Suprapubic skin (tissue), 4 donors: Measurements from ENCODE around the gene TOMM40L. TPM values are rescaled to one million over a fixed set of nuclear protein-coding genes. Genes with fewer than 3 reads are reported as not detected.

Source experiments
- DNase-seq, 2 donors: peaks; one replicate each; pipeline ENCODE4 v3.0.0-alpha.2; 2019; ENCODE audit warnings: low spot score in 2 of 2
- H3K27ac ChIP-seq: fragments of 200-600 bp; sonication (generic); one replicate; pipeline ENCODE4 v1.5.1; 2019
- H3K27me3 ChIP-seq: fragments of 200-600 bp; sonication (generic); one replicate; pipeline ENCODE4 v1.5.1; 2019
- H3K36me3 ChIP-seq: fragments of 200-600 bp; sonication (generic); one replicate; pipeline ENCODE4 v1.5.1; 2019
- H3K4me1 ChIP-seq: fragments of 200-600 bp; sonication (generic); one replicate; pipeline ENCODE4 v1.5.1; 2019
- H3K4me3 ChIP-seq: fragments of 200-600 bp; sonication (generic); one replicate; pipeline ENCODE4 v1.5.1; 2019; ENCODE audit warnings: mild to moderate bottlenecking
- H3K9me3 ChIP-seq: fragments of 200-600 bp; sonication (generic); one replicate; pipeline ENCODE4 v1.5.1; 2019
- EP300 ChIP-seq: sonication (generic); formaldehyde crosslinking; IDR thresholded peaks from one replicate; pipeline ENCODE4 v1.6.1; 2017; ENCODE audit warnings: antibody characterized with exemption
- POLR2A ChIP-seq, 2 donors: fragments of 450-650 bp; IDR thresholded peaks; one replicate each; pipeline ENCODE4 v1.6.1; 2017; ENCODE audit warnings: antibody characterized with exemption in 2 of 2, mild to moderate bottlenecking in 2 of 2, moderate library complexity in 2 of 2
- POLR2AphosphoS5 ChIP-seq, 3 donors: sonication (generic); formaldehyde crosslinking; IDR thresholded peaks; one replicate each; pipeline ENCODE4 v1.6.1; 2017; ENCODE audit warnings: antibody characterized with exemption in 3 of 3
- WGBS: methylation state at CpG from one replicate; pipeline ENCODE4 v1.1.5; 2018; 5-methylcytosine and 5-hydroxymethylcytosine counted together
- total RNA-seq, 4 donors: library from RNA; depleted of rRNA; stranded (reverse); fragments of >200 nt; gene quantifications; one replicate each; pipeline ENCODE4 v1.1.0, GENCODE V29; 2016
- TF ChIP-seq, protein P1 (sequence below), 2 donors: fragments of 200-600 bp in 1 of 2; fragments of 450-650 bp in 1 of 2; sonication (generic) in 1 of 2; IDR thresholded peaks; one replicate each; pipeline ENCODE4 v1.5.1; 2016 to 2019; ENCODE audit warnings: antibody characterized with exemption in 2 of 2, mild to moderate bottlenecking in 1 of 2, moderate library complexity in 1 of 2

The TOMM40L gene
- total RNA-seq, 4 donors from 2014 or later = 6.7 to 21.0 (median 8.7) TPM

DNA sequence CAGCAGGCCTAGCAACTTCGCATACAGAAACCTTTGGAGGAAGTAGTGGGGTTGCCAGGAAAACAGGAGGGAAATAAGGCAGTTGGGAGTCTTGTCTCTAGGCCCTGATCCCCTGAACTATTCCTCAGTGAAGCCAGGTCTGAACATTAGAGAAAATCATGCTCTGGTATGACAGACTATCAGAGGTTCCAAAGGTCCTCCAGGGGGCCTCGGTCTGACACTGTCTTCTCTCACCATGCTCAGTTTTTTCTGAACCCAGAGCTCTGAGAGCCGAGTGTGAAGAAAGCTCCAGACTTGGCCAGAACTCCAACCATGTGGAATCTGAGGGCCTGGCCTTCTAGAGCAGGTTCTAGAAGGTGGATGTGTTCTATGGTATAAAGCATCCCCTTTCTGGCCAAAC, 4.0 kb downstream of the TOMM40L start:
- Histone ChIP-seq H3K4me1 (peaks cover 28% of the 10 kb centered on the region), H3K36me3 (peaks cover 35% of the 10 kb centered on the region), H3K9me3 (no peaks in the 10 kb centered on the region), H3K4me3 (no peak overlapping the region), H3K27ac (no peak overlapping the region), H3K27me3 (no peaks in the 10 kb centered on the region)
- TF ChIP-seq POLR2A (IDR thresholded peaks at IDR 0.05) (no peak), EP300 (no peak), POLR2AphosphoS5 (IDR thresholded peaks at IDR 0.05) (no peak)
- TF ChIP-seq, protein P1, sequence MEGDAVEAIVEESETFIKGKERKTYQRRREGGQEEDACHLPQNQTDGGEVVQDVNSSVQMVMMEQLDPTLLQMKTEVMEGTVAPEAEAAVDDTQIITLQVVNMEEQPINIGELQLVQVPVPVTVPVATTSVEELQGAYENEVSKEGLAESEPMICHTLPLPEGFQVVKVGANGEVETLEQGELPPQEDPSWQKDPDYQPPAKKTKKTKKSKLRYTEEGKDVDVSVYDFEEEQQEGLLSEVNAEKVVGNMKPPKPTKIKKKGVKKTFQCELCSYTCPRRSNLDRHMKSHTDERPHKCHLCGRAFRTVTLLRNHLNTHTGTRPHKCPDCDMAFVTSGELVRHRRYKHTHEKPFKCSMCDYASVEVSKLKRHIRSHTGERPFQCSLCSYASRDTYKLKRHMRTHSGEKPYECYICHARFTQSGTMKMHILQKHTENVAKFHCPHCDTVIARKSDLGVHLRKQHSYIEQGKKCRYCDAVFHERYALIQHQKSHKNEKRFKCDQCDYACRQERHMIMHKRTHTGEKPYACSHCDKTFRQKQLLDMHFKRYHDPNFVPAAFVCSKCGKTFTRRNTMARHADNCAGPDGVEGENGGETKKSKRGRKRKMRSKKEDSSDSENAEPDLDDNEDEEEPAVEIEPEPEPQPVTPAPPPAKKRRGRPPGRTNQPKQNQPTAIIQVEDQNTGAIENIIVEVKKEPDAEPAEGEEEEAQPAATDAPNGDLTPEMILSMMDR (IDR thresholded peaks at IDR 0.05) = no peak
- 73% methylated on average over 3 of the region's 3 CpGs for WGBS
- no peak for DNase-seq

DNA sequence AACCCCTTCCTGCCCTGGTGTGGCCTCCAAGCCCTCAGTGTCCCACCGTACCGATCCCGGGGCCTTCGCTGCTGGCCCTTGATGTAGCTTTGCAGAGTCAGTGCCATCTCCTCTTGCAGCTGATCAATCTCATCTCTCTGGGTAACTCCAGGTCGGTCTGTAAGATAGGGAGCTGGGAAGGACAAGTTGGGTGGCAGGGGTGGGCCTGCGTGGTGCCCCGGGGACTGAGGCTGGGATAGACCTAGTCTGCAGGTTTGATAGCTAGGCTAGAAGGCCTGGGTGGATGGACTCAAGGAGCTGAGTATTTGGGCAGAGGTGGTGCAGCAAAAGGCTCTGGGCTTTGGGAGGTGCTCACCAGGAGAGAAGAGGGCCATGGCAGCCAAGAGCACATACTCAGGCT, 4.9 kb downstream of the TOMM40L start:
- no peaks in the 10 kb centered on the region for H3K9me3 ChIP-seq
- 97% methylated on average over 7 of the region's 7 CpGs for WGBS
- peaks cover 35% of the 10 kb centered on the region for H3K36me3 ChIP-seq
- TF ChIP-seq EP300 (no peak), POLR2AphosphoS5 (IDR thresholded peaks at IDR 0.05) (no peak), POLR2A (IDR thresholded peaks at IDR 0.05) (no peak)
- TF ChIP-seq, protein P1 (IDR thresholded peaks at IDR 0.05) = no peak
- H3K27me3 ChIP-seq = no peaks in the 10 kb centered on the region
- peaks cover 22% of the 10 kb centered on the region for H3K4me1 ChIP-seq
- DNase-seq = no peak
- no peak overlapping the region for H3K4me3 ChIP-seq
- no peak overlapping the region for H3K27ac ChIP-seq

DNA sequence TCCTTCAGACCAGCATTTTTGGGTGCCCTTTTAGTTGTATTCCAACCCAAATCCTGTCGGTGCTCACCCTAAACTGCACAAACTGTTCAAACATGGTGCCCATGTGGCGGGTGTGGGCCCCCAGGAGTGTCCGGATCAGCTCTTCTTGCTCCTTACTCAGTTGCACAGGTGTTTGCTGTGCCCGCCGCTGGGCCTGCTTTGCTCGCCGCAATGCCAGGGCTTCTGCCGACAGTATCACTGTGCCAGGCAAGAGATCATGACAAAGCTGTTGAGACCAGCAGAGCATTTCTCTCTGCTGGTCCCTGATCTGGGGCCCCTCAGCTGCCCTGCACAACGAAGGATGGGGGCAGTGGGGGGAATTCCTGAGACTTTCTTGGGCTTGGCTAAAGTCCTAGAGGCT, 7.2 kb downstream of the TOMM40L start:
- H3K27ac ChIP-seq = no peak overlapping the region
- peaks cover 2% of the 10 kb centered on the region for H3K4me1 ChIP-seq
- no peaks in the 10 kb centered on the region for H3K9me3 ChIP-seq
- no peak for DNase-seq
- 77% methylated on average over 6 of the region's 9 CpGs for WGBS
- no peak overlapping the region for H3K4me3 ChIP-seq
- no peaks in the 10 kb centered on the region for H3K27me3 ChIP-seq
- peaks cover 34% of the 10 kb centered on the region for H3K36me3 ChIP-seq
- TF ChIP-seq, protein P1 (IDR thresholded peaks at IDR 0.05) = no peak
- TF ChIP-seq POLR2AphosphoS5 (IDR thresholded peaks at IDR 0.05) (no peak), EP300 (no peak), POLR2A (IDR thresholded peaks at IDR 0.05) (no peak)

DNA sequence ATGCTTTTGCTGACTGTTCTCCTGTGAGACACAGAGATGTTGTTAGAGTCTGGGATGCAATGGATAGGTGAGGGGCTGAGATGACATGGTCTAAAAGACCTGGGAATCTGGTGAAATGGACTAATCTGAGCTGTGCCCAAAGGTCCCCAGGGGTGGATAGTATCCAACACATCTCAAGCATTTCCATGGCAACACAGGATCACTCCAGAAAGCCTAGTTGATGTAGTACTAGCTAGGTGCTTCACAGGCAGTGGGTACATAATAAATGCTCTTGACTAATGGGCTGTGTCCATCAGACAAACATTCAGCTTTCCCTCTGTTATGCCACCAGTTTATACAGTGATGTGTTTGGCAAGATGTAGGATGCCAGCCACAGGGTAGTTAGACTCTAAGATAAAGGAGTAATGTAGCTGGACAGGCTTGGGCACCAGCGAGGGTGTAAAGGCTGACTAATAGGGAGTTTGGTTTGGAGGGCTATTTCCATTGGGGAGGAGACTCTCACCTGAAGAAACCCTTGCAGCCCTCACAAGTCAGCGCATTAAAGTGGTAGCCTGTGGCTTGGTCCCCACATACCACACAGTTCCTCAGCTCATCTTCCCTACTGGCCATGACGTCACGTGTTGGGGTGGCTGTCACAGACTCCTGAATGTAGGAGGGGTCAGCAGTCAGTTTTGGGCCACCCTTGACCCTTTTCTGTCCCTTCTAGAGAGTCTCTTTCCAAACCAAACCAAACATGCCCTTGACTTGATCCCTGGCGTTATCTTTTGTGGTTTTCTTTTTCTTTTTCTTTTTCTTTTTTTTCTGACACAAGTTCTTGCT, 10.3 kb downstream of the TOMM40L start:
- 84% methylated on average over 5 of the region's 5 CpGs for WGBS
- no peak for DNase-seq
- H3K9me3 ChIP-seq = no peaks in the 10 kb centered on the region

DNA sequence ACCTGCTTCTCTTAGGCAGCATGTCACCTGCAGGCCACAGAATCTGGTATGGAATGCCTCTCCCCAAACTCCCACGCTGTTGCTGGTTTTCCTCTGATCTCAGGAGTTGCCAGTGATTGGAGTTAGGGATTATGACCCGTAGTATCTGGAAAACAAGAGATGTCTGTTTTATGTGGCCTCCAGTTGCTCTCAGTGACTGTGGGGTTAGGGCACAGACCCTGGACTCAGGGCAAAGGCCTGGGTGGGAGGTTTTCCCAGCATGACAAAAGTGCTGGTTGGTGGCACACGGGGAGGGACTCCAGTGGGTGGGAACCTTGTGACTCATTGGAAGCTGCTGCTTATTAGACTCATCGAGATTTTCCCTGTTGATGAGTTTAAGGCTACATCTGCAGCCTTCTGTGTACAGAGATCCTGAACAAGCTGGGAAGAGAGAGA, 12.2 kb downstream of the TOMM40L start, which contains the start of gene NR1I3:
NR1I3 (minus strand) TSS at position 165 of the 435 bp plus-strand sequence. CDS start 1,638 bp downstream, outside the sequence.
- 54% methylated on average over 4 of the region's 4 CpGs for WGBS
- Histone ChIP-seq H3K36me3 (no peaks in the 10 kb centered on the region), H3K4me3 (no peak within 1 kb of the TSS), H3K27me3 (no peaks in the 10 kb centered on the region), H3K9me3 (no peaks in the 10 kb centered on the region), H3K4me1 (no peaks in the 10 kb centered on the region), H3K27ac (no peak within 1 kb of the TSS)
- no peak for DNase-seq
- TF ChIP-seq EP300 (no peak), POLR2A (IDR thresholded peaks at IDR 0.05) (no peak), POLR2AphosphoS5 (IDR thresholded peaks at IDR 0.05) (no peak)
- TF ChIP-seq, protein P1 (IDR thresholded peaks at IDR 0.05) = no peak

More for the DNA sequence above, 10.3 kb downstream of the TOMM40L start:
- no peak for TF ChIP-seq POLR2AphosphoS5 (IDR thresholded peaks at IDR 0.05)
- no peak for TF ChIP-seq POLR2A (IDR thresholded peaks at IDR 0.05)
- TF ChIP-seq, protein P1 (IDR thresholded peaks at IDR 0.05) = no peak
- TF ChIP-seq EP300 = no peak
- Histone ChIP-seq H3K4me3 (no peak overlapping the region), H3K4me1 (no peaks in the 10 kb centered on the region), H3K27ac (no peak overlapping the region), H3K36me3 (peaks cover 4% of the 10 kb centered on the region), H3K27me3 (no peaks in the 10 kb centered on the region)
